Transverse colon (tissue), 4 donors: ENCODE results near the gene CIAO2A. TPM values are rescaled to one million over a fixed set of nuclear protein-coding genes. Genes with fewer than 3 reads are reported as not detected.
A peak's percentile ranks its signal among the peaks of the same experiment; 100 is the strongest.
"Not testable (repeated sequence)": the region's sequence is repeated elsewhere in the genome, so short reads cannot be mapped to it uniquely, and the experiment has no call there.

ENCODE experiments used
- DNase-seq: peaks from one replicate; pipeline ENCODE4 v3.0.0-alpha.2; 2019
- H3K27ac ChIP-seq, 4 donors: fragments of 200-600 bp; sonication (generic); 2 replicates each; pipeline ENCODE4 v1.5.1; 2016 to 2018; ENCODE audit warnings: inconsistent platforms in 4 of 4
- H3K27me3 ChIP-seq: fragments of 200-600 bp; sonication (generic); 2 replicates; pipeline ENCODE4 v1.5.1; 2017; ENCODE audit warnings: inconsistent platforms
- H3K36me3 ChIP-seq, 4 donors: fragments of 200-600 bp; sonication (generic); 2 replicates each; pipeline ENCODE4 v1.5.1; 2017 to 2019; ENCODE audit warnings: inconsistent platforms in 4 of 4
- H3K4me1 ChIP-seq, 4 donors: fragments of 200-600 bp; sonication (generic); 2 replicates each; pipeline ENCODE4 v1.5.1; 2017 to 2020; ENCODE audit warnings: inconsistent platforms in 4 of 4
- H3K4me3 ChIP-seq, 4 donors: fragments of 200-600 bp; sonication (generic); 1 replicate in 1 of 4; 2 replicates in 3 of 4; pipeline versions ENCODE4 v1.5.1 to v1.6.1; 2017 to 2019; ENCODE audit warnings: inconsistent platforms in 4 of 4
- H3K9me3 ChIP-seq, 2 donors: fragments of 200-600 bp; sonication (generic); 2 replicates each; pipeline ENCODE4 v1.5.1; 2017 to 2019; ENCODE audit warnings: inconsistent platforms in 2 of 2
- CTCF ChIP-seq, 5 experiments: fragments of 200-600 bp in 3 of 5; fragments of 450-650 bp in 2 of 5; sonication (generic) in 3 of 5; IDR thresholded peaks; 1 replicate in 2 of 5; 2 replicates in 3 of 5; pipeline ENCODE4 v1.5.1; 2016 to 2017; ENCODE audit warnings: antibody characterized with exemption in 5 of 5, inconsistent platforms in 3 of 5, mild to moderate bottlenecking in 2 of 5, moderate library complexity in 1 of 5
- EP300 ChIP-seq: sonication (generic); formaldehyde crosslinking; IDR thresholded peaks from one replicate; pipeline ENCODE4 v1.6.1; 2017; ENCODE audit warnings: antibody characterized with exemption, low read depth
- POLR2A ChIP-seq: fragments of 450-650 bp; IDR thresholded peaks from one replicate; pipeline ENCODE4 v1.6.1; 2016; ENCODE audit warnings: antibody characterized with exemption, mild to moderate bottlenecking, moderate library complexity
- POLR2AphosphoS5 ChIP-seq, 3 donors: sonication (generic); formaldehyde crosslinking; IDR thresholded peaks; one replicate each; pipeline ENCODE4 v1.6.1; 2016; ENCODE audit warnings: antibody characterized with exemption in 3 of 3
- WGBS, 2 donors: methylation state at CpG; one replicate each; pipeline ENCODE4 v1.1.5; 2018; ENCODE audit warnings: low coverage in 1 of 2; 5-methylcytosine and 5-hydroxymethylcytosine counted together
- in situ Hi-C, 4 donors: fragments of 200-750 bp; cut with MboI; loops; one replicate each; pipeline versions ENCODE4 v1.15.0 to v1.15.1; 2017; ENCODE audit warnings: low sequenced_read_pairs in 3 of 4, low pct_ligation_motif_present in 1 of 4, low pct_unique_long_range_greater_than_20kb in 1 of 4
- intact Hi-C: fragments of 100-400 bp; cut with DNase I; formaldehyde crosslinking; loops from one replicate; pipeline ENCODE4 v1.15.1; 2023; ENCODE audit warnings: low total_unique reads
- total RNA-seq, 4 donors: library from RNA; depleted of rRNA; stranded (reverse); fragments of >200 nt; gene quantifications; one replicate each; pipeline ENCODE4 v1.1.0, GENCODE V29; 2016

The CIAO2A gene
- total RNA-seq, 4 donors from 2014 or later, result 28.1 to 160 (median 104) TPM

DNA sequence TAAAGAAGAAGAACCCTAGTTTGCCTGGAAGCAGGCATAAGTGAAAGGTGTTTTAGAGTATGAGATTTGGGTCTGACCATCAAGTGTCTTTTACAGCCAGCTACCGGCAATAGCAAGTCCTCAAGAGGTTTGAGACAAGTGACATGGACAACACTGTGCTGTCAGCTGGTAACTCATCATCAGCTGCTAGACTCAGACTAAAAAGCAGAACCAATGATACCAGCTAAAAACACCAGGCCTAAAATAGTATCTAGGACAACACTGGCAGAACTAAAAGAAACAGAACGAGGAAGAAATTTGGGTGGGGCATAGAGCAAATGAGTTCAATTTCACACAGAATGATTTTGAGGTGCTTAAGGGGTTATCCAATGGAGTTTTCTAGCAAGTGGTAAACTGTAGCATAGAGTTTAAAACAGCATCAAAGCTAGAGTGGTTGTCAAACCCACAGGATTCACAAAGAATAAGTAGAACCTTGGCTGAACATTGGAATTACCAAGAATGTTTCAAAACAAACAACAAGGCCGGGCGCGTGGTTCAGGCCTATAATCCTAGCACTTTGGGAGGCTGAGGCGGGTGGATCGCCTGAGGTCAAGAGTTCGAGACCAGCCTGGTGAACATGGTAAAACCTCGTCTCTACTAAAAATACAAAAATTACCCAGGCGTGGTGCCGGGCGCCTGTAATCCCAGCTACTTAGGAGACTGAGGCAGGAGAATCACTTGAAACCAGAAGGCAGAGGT is 3.9 kb downstream of the CIAO2A start:
- peak overlapping the region in 2 of 4 donors; percentile 55 to 60 for H3K27ac ChIP-seq
- 69 to 87% methylated on average over 12 of the region's 12 CpGs for WGBS, 2 donors
- H3K4me1 ChIP-seq, result peaks cover 9 to 38% (median 12%) of the 10 kb centered on the region in 4 donors
- no peaks in the 10 kb centered on the region for H3K9me3 ChIP-seq
- no peak overlapping the region for H3K4me3 ChIP-seq
- in situ Hi-C loops, result no loop called here
- H3K27me3 ChIP-seq, result no peaks in the 10 kb centered on the region
- DNase-seq, result no peak
- H3K36me3 ChIP-seq, result peaks cover 0 to 26% (median 10%) of the 10 kb centered on the region in 4 donors
- intact Hi-C loops, result no loop called here
- TF ChIP-seq POLR2A, result no peak

DNA sequence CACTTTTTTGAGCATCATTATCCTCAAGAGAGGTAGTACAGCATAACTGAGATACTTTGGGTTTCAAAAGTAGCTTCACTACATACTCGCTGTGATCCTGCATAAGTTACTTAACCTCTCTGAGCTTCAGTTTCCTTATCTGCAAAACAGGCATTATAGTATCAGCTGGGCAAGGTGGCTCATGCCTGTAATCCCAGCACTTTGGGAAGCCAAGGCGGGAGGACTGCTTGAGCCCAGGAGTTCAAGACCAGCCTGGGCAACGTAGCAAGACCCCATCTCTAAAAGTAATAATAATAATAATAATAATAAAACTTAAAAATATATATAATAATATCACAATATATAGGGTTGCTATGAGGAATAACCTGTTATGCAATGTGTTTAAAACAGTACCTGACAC is 10.9 kb downstream of the CIAO2A start:
- no peak for DNase-seq
- in situ Hi-C loops, result no loop called here
- intact Hi-C loops, result no loop called here
- no peaks in the 10 kb centered on the region for H3K4me1 ChIP-seq
- no peaks in the 10 kb centered on the region for H3K27me3 ChIP-seq
- TF ChIP-seq POLR2A (no peak), EP300 (no peak), POLR2AphosphoS5 (IDR thresholded peaks at IDR 0.05) (no peak), CTCF (IDR thresholded peaks at IDR 0.05) (no peak)
- no peaks in the 10 kb centered on the region for H3K9me3 ChIP-seq
- no peak overlapping the region for H3K4me3 ChIP-seq
- H3K36me3 ChIP-seq, result peaks cover 0 to 28% (median 9%) of the 10 kb centered on the region in 4 donors
- 45 to 93% methylated on average over 2 to 3 of the region's 3 CpGs for WGBS, 2 donors
- no peak overlapping the region for H3K27ac ChIP-seq

- peaks cover 0 to 35% (median 10%) of the 10 kb centered on the region in 4 donors for H3K4me1 ChIP-seq
- WGBS, 2 donors, result 100% methylated on average over 1 to 2 of the region's 2 CpGs
- H3K36me3 ChIP-seq, H3K4me3 ChIP-seq, H3K27me3 ChIP-seq, H3K27ac ChIP-seq, DNase-seq, H3K9me3 ChIP-seq, intact Hi-C loops: not testable (repeated sequence)
- in situ Hi-C loops, result loop anchor here (5.0 to 25.0 kb wide), 5 partner anchors 136 to 611 kb away; no protein-coding TSS in a partner anchor
Observed at GRCh38 chr15:64073496-64073895, 20.1 kb downstream of the CIAO2A start.

GRCh38 chr15:64072812-64073211 is 20.8 kb downstream of the CIAO2A start:
- in situ Hi-C loops, result loop anchor here (5.0 to 25.0 kb wide), 5 partner anchors 136 to 611 kb away; no protein-coding TSS in a partner anchor

More at GRCh38 chr15:64072812-64073211, 20.8 kb downstream of the CIAO2A start:
- Histone ChIP-seq H3K27ac (peak overlapping the region in 1 of 4 donors; percentile 6), H3K9me3 (no peaks in the 10 kb centered on the region), H3K4me3 (no peak overlapping the region), H3K36me3 (peaks cover 0 to 8% (median 1%) of the 10 kb centered on the region in 4 donors), H3K27me3 (no peaks in the 10 kb centered on the region), H3K4me1 (peaks cover 0 to 36% (median 10%) of the 10 kb centered on the region in 4 donors)
- WGBS, 2 donors, result 80 to 81% methylated on average over 2 of the region's 2 CpGs
- intact Hi-C loops, result no loop called here
- DNase-seq, result no peak
- TF ChIP-seq EP300, result no peak
- TF ChIP-seq POLR2AphosphoS5 (IDR thresholded peaks at IDR 0.05), result no peak
- no peak for TF ChIP-seq CTCF (IDR thresholded peaks at IDR 0.05)
- no peak for TF ChIP-seq POLR2A
